ENCODE measurements around the gene RASAL3.

The RASAL3 gene

GRCh38 chr19:15436012-15436825, 28.1 kb downstream of the RASAL3 start:
- no peak for DNase-seq (ENCODE audit: low read depth)

GRCh38 chr19:15433519-15434069, 30.8 kb downstream of the RASAL3 start:
- no peak for DNase-seq (ENCODE audit: low read depth)

- DNase-seq (ENCODE audit: low read depth), result peak; percentile 92
Measured at GRCh38 chr19:15432629-15433518, 31.5 kb downstream of the RASAL3 start.

- DNase-seq (ENCODE audit: low read depth), result peak; percentile 34
Measured at GRCh38 chr19:15432018-15432494, 32.3 kb downstream of the RASAL3 start.

- DNase-seq (ENCODE audit: low read depth), result no peak
Measured at GRCh38 chr19:15431396-15432017, 32.8 kb downstream of the RASAL3 start.

GRCh38 chr19:15430526-15431120, 33.7 kb downstream of the RASAL3 start:
- no peak for DNase-seq (ENCODE audit: low read depth)

- DNase-seq (ENCODE audit: low read depth), result no peak
Measured at GRCh38 chr19:15429825-15430467, 34.4 kb downstream of the RASAL3 start.

GRCh38 chr19:15428956-15429824, 35.2 kb downstream of the RASAL3 start:
- DNase-seq (ENCODE audit: low read depth), result no peak

- DNase-seq (ENCODE audit: low read depth), result no peak
Measured at GRCh38 chr19:15427991-15428471, 36.3 kb downstream of the RASAL3 start.

- no peak for DNase-seq (ENCODE audit: low read depth)
Measured at GRCh38 chr19:15427350-15427700, 37.0 kb downstream of the RASAL3 start.

GRCh38 chr19:15426485-15427349, 37.6 kb downstream of the RASAL3 start:
- no peak for DNase-seq (ENCODE audit: low read depth)

- no peak for DNase-seq (ENCODE audit: low read depth)
Measured at GRCh38 chr19:15425321-15425950, 38.9 kb downstream of the RASAL3 start.

GRCh38 chr19:15424692-15425272, 39.6 kb downstream of the RASAL3 start:
- DNase-seq (ENCODE audit: low read depth), result no peak

GRCh38 chr19:15424121-15424520, 40.2 kb downstream of the RASAL3 start:
- DNase-seq (ENCODE audit: low read depth), result no peak

- no peak for DNase-seq (ENCODE audit: low read depth)
Measured at GRCh38 chr19:15423130-15423529, 41.2 kb downstream of the RASAL3 start.

- DNase-seq (ENCODE audit: low read depth), result no peak
Measured at GRCh38 chr19:15422296-15423075, 41.9 kb downstream of the RASAL3 start.

- DNase-seq (ENCODE audit: low read depth), result no peak
Measured at GRCh38 chr19:15421721-15422260, 42.6 kb downstream of the RASAL3 start.

Measured in ELR (cell line).